DMS 273 treated with DMSO at 0.1 percent for 48 hours (cell line): ENCODE data around the gene MPRIP.
"Not testable (repeated sequence)": the region's sequence is repeated elsewhere in the genome, so short reads cannot be mapped to it uniquely, and the experiment has no call there.

ENCODE experiments used
- DNase-seq: peaks from one replicate; lab custom pipeline; 2025; lab: John Stamatoyannopoulos, UW

The MPRIP gene

GRCh38 chr17:17128476-17129075, 86.3 kb downstream of the MPRIP start:
- DNase-seq = no peak

- DNase-seq = no peak
These were observed 87.2 kb downstream of the MPRIP start for GRCh38 chr17:17129466-17129865.

- no peak for DNase-seq
These were observed 88.0 kb downstream of the MPRIP start for GRCh38 chr17:17130077-17130844.

GRCh38 chr17:17131839-17132238, 89.6 kb downstream of the MPRIP start:
- DNase-seq = no peak

GRCh38 chr17:17132746-17133145, 90.5 kb downstream of the MPRIP start:
- DNase-seq = no peak

GRCh38 chr17:17134051-17134956, 92.0 kb downstream of the MPRIP start:
- no peak for DNase-seq

- no peak for DNase-seq
These were observed 92.7 kb downstream of the MPRIP start for GRCh38 chr17:17134957-17135333.

GRCh38 chr17:17136221-17136620, 94.0 kb downstream of the MPRIP start:
- not testable (repeated sequence) for DNase-seq

- no peak for DNase-seq
These were observed 95.7 kb downstream of the MPRIP start for GRCh38 chr17:17137731-17138585.

- DNase-seq = no peak
These were observed 97.8 kb downstream of the MPRIP start for GRCh38 chr17:17139972-17140589.

GRCh38 chr17:17140590-17140980, 98.3 kb downstream of the MPRIP start:
- no peak for DNase-seq

- no peak for DNase-seq
These were observed 99.0 kb downstream of the MPRIP start for GRCh38 chr17:17141279-17141678.

- no peak for DNase-seq
These were observed 99.7 kb downstream of the MPRIP start for GRCh38 chr17:17141860-17142552.

- no peak for DNase-seq
These were observed 100.3 kb downstream of the MPRIP start for GRCh38 chr17:17142556-17142955.

GRCh38 chr17:17143501-17143900, 101.2 kb downstream of the MPRIP start:
- DNase-seq = no peak

GRCh38 chr17:17144061-17144460, 101.8 kb downstream of the MPRIP start:
- no peak for DNase-seq

GRCh38 chr17:17144916-17145665, 102.8 kb downstream of the MPRIP start:
- DNase-seq = no peak

GRCh38 chr17:17146786-17147406, 104.6 kb downstream of the MPRIP start:
- no peak for DNase-seq

GRCh38 chr17:17147821-17148220, 105.6 kb downstream of the MPRIP start:
- no peak for DNase-seq
